ENCODE measurements around the gene ST6GAL1. TPM values are rescaled to one million over a fixed set of nuclear protein-coding genes. Genes with fewer than 3 reads are reported as not detected.

ST6GAL1 gene
- total RNA-seq, 6 experiments from 2014 or later, result 389 to 574 (median 483) TPM

GRCh38 chr3:187017511-187018230 is 87.3 kb downstream of the ST6GAL1 start:
- DNase-seq, result no peak
- Histone ChIP-seq H3K4me3 (no peak overlapping the region), H3K27ac (no peak overlapping the region), H3K9me3 (no peaks in the 10 kb centered on the region), H3K4me1 (peaks cover 0 to 9% (median 1%) of the 10 kb centered on the region in 4 donors), H3K36me3 (no peaks in the 10 kb centered on the region), H3K27me3 (no peaks in the 10 kb centered on the region)
- intact Hi-C loops (cut with DNase I), result no loop called here
- 65% methylated on average over 13 of the region's 17 CpGs for WGBS (ENCODE audit: insufficient coverage, low coverage, low lambda C conversion rate, missing lambda C conversion rate)
- ATAC-seq, result peak in 1 of 4 donors; percentile 15
- TF ChIP-seq POLR2A (IDR thresholded peaks at IDR 0.05), result no peak
- no peak for TF ChIP-seq CTCF (IDR thresholded peaks at IDR 0.05)

- ATAC-seq, result no peak
- no peak overlapping the region for H3K4me3 ChIP-seq
- no peak for TF ChIP-seq CTCF (IDR thresholded peaks at IDR 0.05)
- no peak for TF ChIP-seq POLR2A (IDR thresholded peaks at IDR 0.05)
- WGBS (ENCODE audit: insufficient coverage, low coverage, low lambda C conversion rate, missing lambda C conversion rate), result 100% methylated on average over 2 of the region's 4 CpGs
- DNase-seq, result no peak
- H3K27me3 ChIP-seq, result no peaks in the 10 kb centered on the region
- H3K27ac ChIP-seq, result no peak overlapping the region
- no peaks in the 10 kb centered on the region for H3K9me3 ChIP-seq
- H3K4me1 ChIP-seq, result no peaks in the 10 kb centered on the region
- intact Hi-C loops (cut with DNase I), result no loop called here
- no peaks in the 10 kb centered on the region for H3K36me3 ChIP-seq
Observed at GRCh38 chr3:187019542-187020072, 89.3 kb downstream of the ST6GAL1 start.

- no peak for TF ChIP-seq POLR2A (IDR thresholded peaks at IDR 0.05)
- TF ChIP-seq CTCF (IDR thresholded peaks at IDR 0.05), result no peak
- Histone ChIP-seq H3K27ac (no peak overlapping the region), H3K4me1 (no peaks in the 10 kb centered on the region), H3K27me3 (no peaks in the 10 kb centered on the region), H3K9me3 (no peaks in the 10 kb centered on the region), H3K4me3 (no peak overlapping the region), H3K36me3 (no peaks in the 10 kb centered on the region)
- 96% methylated on average over 3 of the region's 3 CpGs for WGBS (ENCODE audit: insufficient coverage, low coverage, low lambda C conversion rate, missing lambda C conversion rate)
- ATAC-seq, result no peak
- no peak for DNase-seq
- intact Hi-C loops (cut with DNase I), result no loop called here
Observed at GRCh38 chr3:187020376-187020775, 90.0 kb downstream of the ST6GAL1 start.

GRCh38 chr3:187021748-187022402 is 91.5 kb downstream of the ST6GAL1 start:
- TF ChIP-seq POLR2A (IDR thresholded peaks at IDR 0.05) (no peak), CTCF (IDR thresholded peaks at IDR 0.05) (no peak)
- WGBS (ENCODE audit: insufficient coverage, low coverage, low lambda C conversion rate, missing lambda C conversion rate), result 89% methylated on average over 5 of the region's 6 CpGs
- Histone ChIP-seq H3K27ac (no peak overlapping the region), H3K9me3 (no peaks in the 10 kb centered on the region), H3K4me3 (no peak overlapping the region), H3K27me3 (no peaks in the 10 kb centered on the region), H3K4me1 (no peaks in the 10 kb centered on the region), H3K36me3 (no peaks in the 10 kb centered on the region)
- intact Hi-C loops (cut with DNase I), result no loop called here
- DNase-seq, result no peak
- peak in 1 of 4 donors; percentile 12 for ATAC-seq
